GM18873 (cell line): Measurements from ENCODE around the gene SOWAHA.
A peak's percentile ranks its signal among the peaks of the same experiment; 100 is the strongest.
"Not testable (repeated sequence)": the region's sequence is repeated elsewhere in the genome, so short reads cannot be mapped to it uniquely, and the experiment has no call there.

ENCODE experiments used
- ATAC-seq: cut with Tn5 transposase; IDR thresholded peaks from one replicate; pipeline ENCODE4 v1.9.1; 2021; ENCODE audit warnings: mild to moderate bottlenecking, moderate library complexity, moderate number of reproducible peaks; ENCODE audit not compliant: unreplicated experiment, low FRiP score

SOWAHA gene

GRCh38 chr5:132805872-132806271 lies 7.2 kb upstream of the SOWAHA start:
- not testable (repeated sequence) for ATAC-seq

GRCh38 chr5:132806804-132807162 lies 6.3 kb upstream of the SOWAHA start:
- ATAC-seq = not testable (repeated sequence)

- no peak for ATAC-seq
Measured at GRCh38 chr5:132807163-132807838, 5.8 kb upstream of the SOWAHA start.

GRCh38 chr5:132808448-132808847 lies 4.7 kb upstream of the SOWAHA start:
- ATAC-seq = no peak

GRCh38 chr5:132808866-132809265 lies 4.2 kb upstream of the SOWAHA start:
- no peak for ATAC-seq

- ATAC-seq = no peak
Measured at GRCh38 chr5:132810605-132811004, 2.5 kb upstream of the SOWAHA start.

GRCh38 chr5:132812123-132812765 lies 858 bp upstream of the SOWAHA start:
- ATAC-seq = no peak

GRCh38 chr5:132813599-132814502 lies 749 bp downstream of the SOWAHA start:
- ATAC-seq = no peak

GRCh38 chr5:132814503-132815294 lies 1.6 kb downstream of the SOWAHA start:
- no peak for ATAC-seq

- ATAC-seq = no peak
Measured at GRCh38 chr5:132815454-132815853, 2.4 kb downstream of the SOWAHA start.

- no peak for ATAC-seq
Measured at GRCh38 chr5:132816083-132816482, 3.0 kb downstream of the SOWAHA start.

- no peak for ATAC-seq
Measured at GRCh38 chr5:132816554-132816953, 3.5 kb downstream of the SOWAHA start.

GRCh38 chr5:132817011-132817410 lies 3.9 kb downstream of the SOWAHA start:
- no peak for ATAC-seq

- ATAC-seq = no peak
Measured at GRCh38 chr5:132819468-132819867, 6.4 kb downstream of the SOWAHA start.

GRCh38 chr5:132820162-132820754 lies 7.2 kb downstream of the SOWAHA start:
- peak; percentile 68 for ATAC-seq

- no peak for ATAC-seq
Measured at GRCh38 chr5:132821350-132821749, 8.2 kb downstream of the SOWAHA start.

GRCh38 chr5:132821791-132822190 lies 8.7 kb downstream of the SOWAHA start:
- ATAC-seq = no peak

- no peak for ATAC-seq
Measured at GRCh38 chr5:132822650-132823480, 9.8 kb downstream of the SOWAHA start.

GRCh38 chr5:132823481-132824050 lies 10.5 kb downstream of the SOWAHA start:
- no peak for ATAC-seq
